Measurements from ENCODE around the gene NMBR.
"Not testable (repeated sequence)": the region's sequence is repeated elsewhere in the genome, so short reads cannot be mapped to it uniquely, and the experiment has no call there.

NMBR gene

DNA sequence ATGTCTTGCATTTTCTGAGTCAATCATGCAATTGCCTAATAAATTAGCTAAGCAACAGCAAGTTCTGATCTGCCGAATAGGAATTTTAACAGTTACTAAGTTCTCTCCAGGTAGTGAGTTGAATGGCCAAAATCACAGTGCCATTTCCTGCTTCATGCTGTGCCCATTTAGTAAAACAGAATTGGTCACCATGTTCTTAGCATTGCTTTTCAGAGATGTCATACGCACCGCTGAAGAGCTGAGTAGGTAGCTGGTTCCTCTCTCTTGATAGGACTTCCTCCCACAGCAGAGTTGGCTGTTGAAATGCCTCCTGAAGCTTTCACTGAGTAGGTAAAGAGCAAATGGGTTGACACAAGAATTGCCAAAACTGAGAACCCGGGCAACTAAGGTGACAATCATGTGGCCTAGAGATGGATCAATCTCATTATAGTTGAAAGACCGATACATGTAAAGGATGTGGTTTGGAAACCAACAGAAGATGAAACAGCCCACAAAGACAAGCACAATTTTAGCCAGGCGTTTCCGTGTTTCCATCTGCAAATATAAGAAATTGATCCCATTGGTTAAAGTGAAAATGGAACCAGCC, 71.3 kb downstream of the NMBR start:
- peak; percentile 66 for DNase-seq (ENCODE audit: low read depth, low spot score)
- no peak overlapping the region for H3K4me3 ChIP-seq (ENCODE audit: low read length)

- DNase-seq (ENCODE audit: low read depth, low spot score): no peak
- H3K4me3 ChIP-seq (ENCODE audit: low read length): no peak overlapping the region
These were observed 72.4 kb downstream of the NMBR start for GRCh38 chr6:142074516-142074915.

GRCh38 chr6:142071981-142072380, 74.9 kb downstream of the NMBR start:
- peak; percentile 52 for DNase-seq (ENCODE audit: low read depth, low spot score)
- no peak overlapping the region for H3K4me3 ChIP-seq (ENCODE audit: low read length)

- no peak overlapping the region for H3K4me3 ChIP-seq (ENCODE audit: low read length)
- no peak for DNase-seq (ENCODE audit: low read depth, low spot score)
These were observed 78.5 kb downstream of the NMBR start for GRCh38 chr6:142068416-142068815.

GRCh38 chr6:142062861-142063260, 84.1 kb downstream of the NMBR start:
- DNase-seq (ENCODE audit: low read depth, low spot score); H3K4me3 ChIP-seq (ENCODE audit: low read length): not testable (repeated sequence)

DNA sequence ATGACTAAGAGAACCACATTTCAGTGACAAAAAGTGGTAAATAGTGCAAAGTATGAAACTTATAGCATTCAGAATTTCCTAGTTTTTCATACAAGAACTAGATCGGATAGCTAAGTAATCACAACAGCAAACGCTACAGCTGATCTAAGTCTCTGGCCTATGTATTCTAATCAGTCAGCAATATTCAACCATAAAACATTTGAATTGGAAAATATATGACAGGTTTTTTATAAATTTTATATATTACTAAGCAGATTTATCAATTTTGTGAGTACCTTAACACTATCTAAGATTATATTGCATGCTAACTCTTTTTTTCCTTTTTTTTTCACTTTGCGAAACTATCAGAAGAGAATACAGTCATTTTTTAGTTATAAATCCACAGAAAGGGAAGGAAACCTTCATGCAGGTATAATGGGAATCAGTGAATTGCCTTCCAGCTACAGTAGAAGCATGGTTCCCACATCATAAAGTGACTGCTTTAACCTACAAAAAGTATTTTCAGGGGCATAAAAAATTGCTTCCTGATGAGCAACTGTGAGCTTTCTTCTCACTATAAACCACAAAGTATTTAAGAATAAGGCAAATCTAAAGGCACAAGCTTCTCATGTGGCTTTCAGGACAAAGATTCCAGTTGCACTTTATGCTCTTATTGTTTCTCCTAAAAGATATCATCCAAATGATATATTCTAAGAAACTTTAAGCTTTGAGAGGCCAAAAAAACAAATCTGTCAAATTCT, 88.2 kb downstream of the NMBR start:
- DNase-seq (ENCODE audit: low read depth, low spot score): no peak

DNA sequence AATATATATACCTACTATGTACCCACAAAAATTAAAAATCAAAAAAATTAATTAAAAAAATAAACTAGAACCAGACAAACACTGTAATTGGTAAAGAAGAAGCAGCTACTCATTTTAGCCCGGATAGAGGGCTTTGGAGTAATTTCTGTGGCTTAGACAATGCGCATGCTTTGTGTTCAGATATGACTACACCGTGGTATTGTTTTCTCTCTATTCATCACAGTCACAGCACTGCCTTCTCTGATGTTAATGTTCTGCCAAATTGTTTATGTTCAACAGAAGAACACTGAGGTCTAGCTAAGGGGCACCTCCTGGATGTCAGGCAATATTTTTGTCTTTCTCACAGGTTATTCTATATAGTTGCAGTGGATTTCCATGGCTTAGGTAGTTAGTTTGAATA, 91.7 kb downstream of the NMBR start:
- H3K4me3 ChIP-seq (ENCODE audit: low read length): no peak overlapping the region
- no peak for DNase-seq (ENCODE audit: low read depth, low spot score)

More for the DNA sequence above, 88.2 kb downstream of the NMBR start:
- no peak overlapping the region for H3K4me3 ChIP-seq (ENCODE audit: low read length)

- no peak for DNase-seq (ENCODE audit: low read depth, low spot score)
- H3K4me3 ChIP-seq (ENCODE audit: low read length): no peak overlapping the region
These were observed 95.5 kb downstream of the NMBR start for GRCh38 chr6:142051404-142051803.

DNA sequence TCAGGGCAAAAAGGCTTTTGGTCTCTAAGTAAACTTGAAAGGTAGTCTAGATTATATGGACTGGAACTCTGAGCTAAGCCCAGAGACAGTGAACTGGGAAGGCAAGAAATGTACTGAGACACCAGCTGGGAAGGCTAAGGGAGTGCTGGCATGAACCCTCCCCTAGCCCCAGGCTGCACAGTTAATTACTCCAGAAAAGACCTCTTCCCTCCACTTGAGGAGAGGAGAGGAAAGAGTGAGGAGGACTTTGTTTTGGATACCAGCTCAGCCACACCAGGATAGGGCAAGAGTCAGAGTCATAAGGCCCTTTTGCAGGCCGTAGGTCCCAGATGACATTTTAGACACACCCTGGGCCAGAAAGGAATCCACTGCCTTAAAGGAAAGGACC, 98.3 kb downstream of the NMBR start:
- no peak for DNase-seq (ENCODE audit: low read depth, low spot score)
- H3K4me3 ChIP-seq (ENCODE audit: low read length): no peak overlapping the region

DNA sequence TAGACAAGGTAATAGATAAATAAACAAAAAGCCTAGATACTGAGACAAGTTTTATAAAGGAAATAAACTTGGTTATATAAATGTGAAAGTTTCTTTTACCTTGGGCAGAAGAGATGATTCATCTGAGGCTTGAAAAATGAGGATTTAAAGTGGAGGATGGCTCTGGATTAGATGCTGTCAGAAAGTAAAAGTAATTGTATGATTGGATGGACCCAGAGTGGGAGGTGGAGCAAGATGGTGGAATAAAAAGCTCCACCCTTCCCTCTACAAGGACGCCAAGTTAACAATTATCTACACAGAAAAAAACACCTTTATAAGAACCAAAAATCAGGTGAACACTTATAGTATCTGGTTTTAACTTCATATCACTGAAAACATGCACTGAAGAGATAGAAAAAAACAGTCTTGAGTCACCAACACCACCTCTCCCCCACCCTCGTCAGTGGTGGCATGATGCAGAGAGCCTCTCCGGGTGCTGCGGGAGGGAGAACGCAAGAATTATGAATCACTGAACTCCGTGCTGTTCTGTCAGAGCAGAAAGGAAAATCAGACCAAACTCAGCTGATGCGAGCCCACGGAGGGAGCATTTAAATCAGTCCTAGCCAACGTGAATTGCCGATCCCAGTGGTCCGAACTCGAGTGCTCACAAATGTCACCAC, 98.9 kb downstream of the NMBR start:
- no peak for DNase-seq (ENCODE audit: low read depth, low spot score)
- no peak overlapping the region for H3K4me3 ChIP-seq (ENCODE audit: low read length)

DNA sequence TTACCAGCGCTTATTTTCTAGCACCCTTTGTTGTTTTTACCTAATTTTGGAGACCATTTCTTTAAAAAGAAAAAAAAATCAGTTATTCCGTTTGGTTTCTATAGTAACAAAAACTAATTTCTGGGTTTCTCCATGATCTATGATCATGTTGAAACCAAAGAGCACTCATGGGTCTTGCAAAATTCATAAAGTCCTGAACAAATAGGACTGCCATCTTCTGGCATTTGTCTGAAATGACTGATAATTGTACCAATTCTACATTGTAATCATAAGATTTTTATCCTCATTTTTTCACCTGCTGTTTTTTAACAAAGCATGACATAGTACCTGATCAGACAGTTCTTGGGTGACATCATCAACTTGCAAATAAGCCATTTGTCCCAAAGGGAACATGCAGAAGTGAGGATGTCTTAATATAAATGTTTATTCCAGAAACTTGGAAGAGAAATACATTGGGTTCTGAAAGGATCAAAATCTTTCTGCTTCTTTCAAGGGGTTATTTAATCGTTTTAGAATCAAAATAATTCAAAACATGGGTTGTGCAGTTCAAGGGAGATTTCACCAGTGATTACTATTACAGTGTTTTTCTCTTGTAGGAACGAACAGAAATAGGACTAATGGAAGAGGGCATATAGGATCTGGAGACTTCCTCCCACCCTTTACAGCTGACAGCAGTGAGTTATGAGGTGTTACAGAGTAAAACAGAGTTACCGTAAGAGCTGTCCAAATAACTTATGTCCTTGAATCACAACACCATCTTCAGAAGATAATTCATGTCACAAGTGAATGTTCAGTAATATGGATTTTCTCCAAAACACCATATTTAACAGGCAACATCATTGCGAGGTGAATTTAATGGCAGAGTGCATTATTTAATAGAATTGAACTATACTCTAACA, 101.3 kb downstream of the NMBR start:
- no peak overlapping the region for H3K4me3 ChIP-seq (ENCODE audit: low read length)
- DNase-seq (ENCODE audit: low read depth, low spot score): no peak

DNA sequence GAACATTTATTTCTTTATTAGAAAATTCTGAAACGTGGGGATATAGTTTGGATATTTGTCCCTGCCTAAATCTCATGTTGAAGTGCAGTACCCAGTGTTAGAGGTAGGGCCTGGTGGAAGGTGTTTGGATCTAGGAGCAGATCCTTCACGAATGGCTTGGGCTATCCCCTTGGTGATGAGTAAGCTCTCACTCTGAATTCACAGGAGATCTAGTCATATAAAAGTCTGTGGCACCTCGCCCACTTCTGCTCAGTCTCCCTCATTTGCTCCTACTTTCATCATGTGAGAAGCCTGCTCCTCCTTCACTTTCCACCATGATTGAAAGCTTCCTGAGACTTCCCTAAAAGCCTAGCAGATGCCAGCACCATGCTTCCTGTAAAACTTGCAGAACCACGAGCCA, 111.0 kb downstream of the NMBR start:
- no peak for DNase-seq (ENCODE audit: low read depth, low spot score)
- no peak overlapping the region for H3K4me3 ChIP-seq (ENCODE audit: low read length)

DNA sequence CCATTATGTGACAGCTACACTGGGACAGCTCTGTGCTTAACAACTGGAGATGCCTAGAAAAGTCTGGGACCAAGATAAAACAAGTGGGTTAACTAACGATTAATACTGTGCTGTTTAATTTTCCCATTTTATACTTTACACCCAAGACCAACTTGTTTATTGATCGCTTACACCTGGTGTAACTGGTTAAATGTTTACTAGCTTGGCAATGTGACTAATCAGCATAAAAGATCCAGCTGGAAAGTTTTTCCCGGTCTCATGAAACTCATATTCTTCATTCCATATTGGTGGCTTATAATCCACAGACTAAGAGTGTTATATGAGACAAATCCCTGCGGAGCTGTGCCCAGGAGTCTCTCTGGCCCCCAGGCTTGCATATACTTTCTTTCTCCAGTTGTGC, 115.9 kb downstream of the NMBR start:
- no peak overlapping the region for H3K4me3 ChIP-seq (ENCODE audit: low read length)

GRCh38 chr6:142030115-142030619, 116.8 kb downstream of the NMBR start:
- DNase-seq (ENCODE audit: low read depth, low spot score): no peak
- H3K4me3 ChIP-seq (ENCODE audit: low read length): no peak overlapping the region

More for the DNA sequence above, 115.9 kb downstream of the NMBR start:
- DNase-seq (ENCODE audit: low read depth, low spot score): no peak

DNA sequence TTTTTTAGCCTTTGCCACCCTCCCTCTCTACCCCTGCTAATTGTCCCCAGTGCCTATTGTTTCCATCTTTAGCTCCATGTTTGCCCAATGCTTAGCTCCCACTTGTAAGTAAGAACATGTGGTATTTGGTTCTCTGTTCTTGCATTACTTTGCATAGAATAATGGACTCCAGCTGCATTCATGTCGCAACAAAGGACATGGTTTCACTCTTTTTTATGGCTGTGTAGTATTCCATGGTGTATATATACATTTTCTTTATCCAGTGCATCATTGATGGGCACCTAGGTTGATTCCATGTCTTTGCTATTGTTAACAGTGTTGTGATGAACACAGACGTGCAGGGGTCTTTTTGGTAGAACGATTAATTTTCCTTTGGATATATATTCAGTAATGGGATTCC, 118.4 kb downstream of the NMBR start:
- DNase-seq (ENCODE audit: low read depth, low spot score): no peak
- no peak overlapping the region for H3K4me3 ChIP-seq (ENCODE audit: low read length)

GRCh38 chr6:142027804-142028203, 119.1 kb downstream of the NMBR start:
- not testable (repeated sequence) for H3K4me3 ChIP-seq (ENCODE audit: low read length); DNase-seq (ENCODE audit: low read depth, low spot score)

DNA sequence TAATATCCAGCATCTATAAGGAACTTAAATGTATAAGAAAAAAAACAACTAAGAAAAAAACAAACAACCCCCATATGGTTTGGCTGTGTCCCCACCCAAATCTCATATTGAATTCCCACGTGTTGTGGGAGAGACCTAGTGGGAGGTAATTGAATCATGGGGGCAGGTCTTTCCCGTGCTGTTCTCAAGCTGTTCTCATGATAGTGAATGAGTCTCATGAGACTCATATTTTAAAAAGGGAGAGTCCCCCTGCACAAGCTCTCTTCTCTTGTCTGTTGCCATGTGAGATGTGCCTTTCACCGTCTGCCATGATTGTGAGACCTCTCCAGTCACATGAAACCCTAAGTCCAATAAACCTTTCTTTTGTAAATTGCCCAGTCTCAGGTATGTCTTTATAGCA, 119.8 kb downstream of the NMBR start:
- no peak overlapping the region for H3K4me3 ChIP-seq (ENCODE audit: low read length)
- no peak for DNase-seq (ENCODE audit: low read depth, low spot score)

DNA sequence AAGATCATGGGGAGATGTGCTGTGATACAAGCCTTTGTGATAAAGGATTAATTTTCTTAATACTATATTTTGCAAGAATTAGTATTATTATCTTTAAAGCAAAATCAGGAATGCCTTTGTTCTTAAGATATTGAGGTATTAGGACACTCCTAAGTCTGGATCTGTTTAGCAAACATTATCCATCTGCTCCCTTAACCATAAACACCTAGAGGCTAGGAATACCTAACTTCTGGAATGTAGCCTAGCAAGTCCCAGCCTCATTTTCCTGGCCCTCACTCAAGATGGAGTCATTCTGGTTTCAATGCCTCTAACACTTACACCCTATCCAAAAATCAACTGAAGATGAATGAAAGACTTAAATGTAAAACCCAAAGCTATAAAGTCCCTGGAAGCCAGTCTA, 120.5 kb downstream of the NMBR start:
- H3K4me3 ChIP-seq (ENCODE audit: low read length): no peak overlapping the region
- DNase-seq (ENCODE audit: low read depth, low spot score): no peak

Measured in Jurkat, Clone E6-1 (cell line).